ENCODE measurements around the gene ADGRG4.

Gene ADGRG4

GRCh38 chrX:136446208-136446607, 145.4 kb downstream of the ADGRG4 start:
- no peak for DNase-seq (ENCODE audit: low read depth in 1 of 2, low spot score in 1 of 2)
- Histone ChIP-seq H3K27me3 (ENCODE audit: insufficient read depth, poor library complexity, severe bottlenecking) (no peaks in the 10 kb centered on the region), H3K4me3 (replicated peaks; ENCODE audit: insufficient read depth, low read length) (no peak overlapping the region), H3K27ac (replicated peaks) (no peak overlapping the region)
- no peak for TF ChIP-seq REST (IDR thresholded peaks at IDR 0.05; ENCODE audit: insufficient replicate concordance, low read depth)
- TF ChIP-seq SPI1 (IDR thresholded peaks at IDR 0.05; ENCODE audit: borderline replicate concordance, low read depth): no peak
- no peak for TF ChIP-seq POLR2AphosphoS5 (IDR thresholded peaks at IDR 0.05; ENCODE audit: low read depth)
- no peak for TF ChIP-seq CTCF (IDR thresholded peaks at IDR 0.05; ENCODE audit: insufficient read depth, low read length)
- no peak for TF ChIP-seq GABPA (IDR thresholded peaks at IDR 0.05; ENCODE audit: low read depth)

GRCh38 chrX:136447308-136447707, 146.5 kb downstream of the ADGRG4 start:
- no peaks in the 10 kb centered on the region for H3K27me3 ChIP-seq (ENCODE audit: insufficient read depth, poor library complexity, severe bottlenecking)
- DNase-seq (ENCODE audit: low read depth in 1 of 2, low spot score in 1 of 2): no peak
- no peak overlapping the region for H3K27ac ChIP-seq (replicated peaks)
- TF ChIP-seq SPI1 (IDR thresholded peaks at IDR 0.05; ENCODE audit: borderline replicate concordance, low read depth) (no peak), POLR2AphosphoS5 (IDR thresholded peaks at IDR 0.05; ENCODE audit: low read depth) (no peak), CTCF (IDR thresholded peaks at IDR 0.05; ENCODE audit: insufficient read depth, low read length) (no peak), GABPA (IDR thresholded peaks at IDR 0.05; ENCODE audit: low read depth) (no peak), REST (IDR thresholded peaks at IDR 0.05; ENCODE audit: insufficient replicate concordance, low read depth) (no peak)
- no peak overlapping the region for H3K4me3 ChIP-seq (replicated peaks; ENCODE audit: insufficient read depth, low read length)

- Histone ChIP-seq H3K27me3 (ENCODE audit: insufficient read depth, poor library complexity, severe bottlenecking) (no peaks in the 10 kb centered on the region), H3K27ac (replicated peaks) (no peak overlapping the region), H3K4me3 (replicated peaks; ENCODE audit: insufficient read depth, low read length) (no peak overlapping the region)
- TF ChIP-seq GABPA (IDR thresholded peaks at IDR 0.05; ENCODE audit: low read depth): no peak
- TF ChIP-seq CTCF (IDR thresholded peaks at IDR 0.05; ENCODE audit: insufficient read depth, low read length): no peak
- no peak for TF ChIP-seq REST (IDR thresholded peaks at IDR 0.05; ENCODE audit: insufficient replicate concordance, low read depth)
- TF ChIP-seq POLR2AphosphoS5 (IDR thresholded peaks at IDR 0.05; ENCODE audit: low read depth): no peak
- TF ChIP-seq SPI1 (IDR thresholded peaks at IDR 0.05; ENCODE audit: borderline replicate concordance, low read depth): no peak
- DNase-seq (ENCODE audit: low read depth in 1 of 2, low spot score in 1 of 2): no peak
These were observed 147.2 kb downstream of the ADGRG4 start for GRCh38 chrX:136447968-136448367.

All from HL-60 (cell line).